ENCODE measurements around the gene CORO2A. TPM values are rescaled to one million over a fixed set of nuclear protein-coding genes. Genes with fewer than 3 reads are reported as not detected.
A peak's percentile ranks its signal among the peaks of the same experiment; 100 is the strongest.
"Not testable (repeated sequence)": the region's sequence is repeated elsewhere in the genome, so short reads cannot be mapped to it uniquely, and the experiment has no call there.

The CORO2A gene
- total RNA-seq, 1 experiment from 2014 or later: 12.5 TPM

- peak; percentile 24 for DNase-seq (ENCODE audit: low spot score)
These were observed 550 bp downstream of the CORO2A start for GRCh38 chr9:98191671-98192502.

GRCh38 chr9:98191181-98191608, 1.2 kb downstream of the CORO2A start:
- no peak for DNase-seq (ENCODE audit: low spot score)

- no peak for DNase-seq (ENCODE audit: low spot score)
These were observed 1.7 kb downstream of the CORO2A start for GRCh38 chr9:98190757-98191105.

GRCh38 chr9:98189412-98189811, 3.0 kb downstream of the CORO2A start:
- no peak for DNase-seq (ENCODE audit: low spot score)

- DNase-seq (ENCODE audit: low spot score): no peak
These were observed 4.5 kb downstream of the CORO2A start for GRCh38 chr9:98187926-98188325.

DNA sequence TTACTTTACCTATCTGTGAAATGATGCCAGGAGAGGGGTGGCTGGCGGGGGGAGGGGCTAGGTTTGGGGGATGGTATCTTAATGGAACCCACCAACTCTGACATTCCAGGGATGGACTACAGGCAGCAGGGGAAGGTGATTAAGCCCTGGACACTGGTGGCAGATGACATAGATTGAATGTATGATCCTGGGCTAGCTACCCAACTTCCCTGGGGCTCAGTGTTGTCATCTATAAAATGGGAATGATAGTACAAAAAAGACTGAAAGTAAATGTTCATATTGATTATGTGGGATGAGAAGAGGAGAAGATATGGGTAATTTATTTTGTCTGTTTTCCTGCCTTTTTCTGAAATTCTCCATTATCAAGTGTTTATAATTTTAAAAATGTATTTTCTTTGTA, 6.2 kb downstream of the CORO2A start:
- DNase-seq (ENCODE audit: low spot score): no peak

DNA sequence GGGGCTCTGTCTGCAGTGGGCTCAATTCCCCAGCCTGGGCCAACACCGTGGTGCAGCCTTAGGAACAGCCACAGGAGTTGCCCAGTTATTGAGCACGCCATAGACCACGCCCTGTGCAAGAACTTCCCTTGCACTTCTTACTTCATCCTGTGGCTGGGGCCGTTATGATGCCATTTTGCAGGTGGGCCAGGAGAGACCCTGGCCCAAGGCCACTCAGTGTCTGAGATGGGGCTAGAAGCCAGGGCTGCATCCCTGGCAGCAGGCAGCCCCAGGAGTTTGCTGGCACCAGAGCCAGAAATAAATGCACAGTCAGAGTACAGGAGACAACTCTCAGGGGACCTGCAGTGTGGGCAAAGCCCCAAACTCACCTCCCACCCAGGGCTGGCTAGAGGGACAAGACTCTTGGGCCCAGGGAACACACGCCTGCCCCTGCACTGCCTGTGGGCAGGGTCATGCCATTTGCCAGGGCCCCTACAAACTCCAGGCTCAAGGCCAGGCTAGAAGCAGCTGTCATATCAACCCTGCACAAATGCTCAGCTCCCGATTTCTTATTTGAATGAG, 6.7 kb downstream of the CORO2A start:
- DNase-seq (ENCODE audit: low spot score): no peak

- no peak for DNase-seq (ENCODE audit: low spot score)
These were observed 7.3 kb downstream of the CORO2A start for GRCh38 chr9:98185021-98185567.

DNA sequence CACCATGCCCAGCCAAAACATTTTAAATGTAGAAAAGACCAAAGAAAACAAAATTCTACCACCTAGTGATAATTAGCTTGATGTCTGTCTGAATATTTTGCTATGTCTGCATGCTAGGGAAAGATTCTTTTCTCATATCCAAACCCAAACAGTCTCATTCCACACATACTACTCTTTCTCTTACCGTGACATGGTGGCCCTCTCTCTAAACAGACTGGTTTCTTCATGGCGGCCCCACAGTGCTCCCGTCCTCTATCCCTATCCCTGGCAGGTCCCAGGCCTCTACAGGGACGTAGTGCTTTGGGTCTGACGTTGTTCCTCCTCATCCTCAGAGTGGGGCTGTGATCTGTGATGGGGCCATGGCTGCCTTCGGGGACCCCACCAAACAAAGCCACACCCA, 8.1 kb downstream of the CORO2A start:
- no peak for DNase-seq (ENCODE audit: low spot score)

DNA sequence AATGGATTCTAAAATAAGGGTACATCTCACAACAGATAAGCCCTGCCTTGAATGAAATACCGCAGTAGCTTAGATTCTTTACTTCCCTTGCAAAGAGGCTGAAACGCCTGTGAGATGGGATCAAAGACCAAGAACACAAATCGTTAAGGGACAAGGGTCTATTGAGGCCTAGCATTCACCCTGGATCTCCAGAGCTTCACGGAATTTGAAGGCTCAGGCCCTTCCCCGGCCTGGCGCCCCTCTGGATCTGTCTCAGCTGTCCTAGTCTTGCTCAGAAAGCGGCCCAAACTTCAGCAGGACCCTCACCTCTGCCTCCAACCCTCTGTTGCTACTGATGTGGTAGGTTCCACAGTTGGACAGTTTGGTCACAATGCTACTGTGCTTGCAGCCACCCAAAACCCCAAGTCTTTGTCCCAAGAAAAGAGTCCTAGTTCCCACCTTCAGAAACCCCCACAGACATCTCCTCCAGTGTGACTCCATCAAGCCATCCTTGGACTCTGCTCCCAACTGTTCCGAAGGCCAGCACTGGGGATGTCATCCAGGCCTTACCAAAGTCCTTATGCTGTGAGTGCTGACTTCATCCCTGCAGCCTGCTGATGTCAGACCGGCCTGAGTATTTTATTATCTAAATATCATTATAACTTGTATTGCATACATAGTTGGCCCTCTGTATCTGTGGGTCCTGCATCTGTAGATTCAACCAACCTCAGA, 9.4 kb downstream of the CORO2A start:
- DNase-seq (ENCODE audit: low spot score): no peak

DNA sequence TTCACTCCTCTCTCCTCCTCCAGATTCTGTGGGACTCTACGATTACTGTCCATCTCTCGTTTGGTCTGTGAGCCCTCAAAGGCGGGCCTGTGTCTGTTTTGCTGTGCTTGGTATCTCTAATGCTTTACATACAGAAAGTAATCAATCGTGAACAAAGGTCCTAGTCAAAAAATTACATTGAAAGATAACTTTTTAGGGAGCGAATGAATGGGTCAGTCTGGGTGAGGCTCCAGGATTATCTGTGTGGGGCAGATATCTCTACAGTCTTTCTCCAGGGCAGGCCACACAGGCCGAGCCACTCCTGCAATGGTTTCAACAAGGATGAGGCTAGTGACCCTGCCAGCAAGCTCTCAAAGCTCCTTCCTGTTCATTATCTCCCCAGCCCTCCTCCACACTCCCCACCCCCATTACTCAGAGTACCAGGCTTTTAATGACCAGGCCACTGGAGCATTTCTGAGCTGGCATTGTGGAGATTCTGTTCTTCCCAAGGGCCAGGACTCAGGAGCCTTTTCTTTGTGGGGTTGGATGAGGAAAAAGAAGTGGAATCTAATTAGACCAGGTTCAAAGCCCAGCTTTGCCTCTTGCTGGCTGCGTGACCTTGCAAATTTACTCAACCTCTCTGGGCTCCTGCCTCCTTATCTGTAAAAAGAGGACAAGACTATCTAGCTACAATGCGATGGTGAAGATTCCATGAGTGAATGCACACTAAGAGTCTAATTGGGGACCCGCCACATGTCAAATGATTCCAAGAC, 10.2 kb downstream of the CORO2A start:
- no peak for DNase-seq (ENCODE audit: low spot score)

DNA sequence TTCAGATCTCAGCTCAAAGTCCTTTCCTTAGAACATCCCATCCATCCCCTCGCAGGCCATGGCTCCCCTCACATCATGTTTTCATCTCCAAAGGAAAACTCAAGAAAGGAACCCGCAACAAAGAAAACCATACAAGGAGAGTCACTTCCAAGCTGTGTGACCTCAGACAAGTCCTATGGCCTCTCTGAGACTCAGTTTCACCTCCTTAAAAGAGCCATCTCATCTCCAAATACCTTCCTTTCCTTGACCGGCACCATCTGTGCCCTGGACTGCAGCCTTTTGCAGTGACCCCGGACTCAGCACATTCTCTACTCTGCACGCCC, 10.7 kb downstream of the CORO2A start:
- DNase-seq (ENCODE audit: low spot score): no peak

DNA sequence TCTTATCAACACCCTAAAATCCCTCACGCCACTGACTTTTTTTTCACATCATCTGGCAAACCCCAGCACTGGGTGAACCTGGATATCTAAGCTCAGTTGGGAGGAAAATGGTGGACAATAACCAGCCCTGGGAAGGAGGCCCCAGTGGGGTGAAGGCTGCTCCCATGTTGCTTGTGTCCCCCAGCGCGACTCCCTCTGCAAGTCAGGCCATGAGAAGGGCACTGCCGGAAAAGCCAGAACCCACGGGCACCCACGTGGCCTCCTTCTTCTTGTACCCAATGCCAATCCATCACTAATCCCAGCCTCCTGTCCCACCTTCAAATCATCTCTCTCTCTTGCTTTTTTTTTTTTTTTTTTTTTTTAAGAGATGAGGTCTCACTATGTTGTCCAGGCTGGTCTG, 11.4 kb downstream of the CORO2A start:
- no peak for DNase-seq (ENCODE audit: low spot score)

- no peak for DNase-seq (ENCODE audit: low spot score)
These were observed 13.3 kb downstream of the CORO2A start for GRCh38 chr9:98178874-98179850.

DNA sequence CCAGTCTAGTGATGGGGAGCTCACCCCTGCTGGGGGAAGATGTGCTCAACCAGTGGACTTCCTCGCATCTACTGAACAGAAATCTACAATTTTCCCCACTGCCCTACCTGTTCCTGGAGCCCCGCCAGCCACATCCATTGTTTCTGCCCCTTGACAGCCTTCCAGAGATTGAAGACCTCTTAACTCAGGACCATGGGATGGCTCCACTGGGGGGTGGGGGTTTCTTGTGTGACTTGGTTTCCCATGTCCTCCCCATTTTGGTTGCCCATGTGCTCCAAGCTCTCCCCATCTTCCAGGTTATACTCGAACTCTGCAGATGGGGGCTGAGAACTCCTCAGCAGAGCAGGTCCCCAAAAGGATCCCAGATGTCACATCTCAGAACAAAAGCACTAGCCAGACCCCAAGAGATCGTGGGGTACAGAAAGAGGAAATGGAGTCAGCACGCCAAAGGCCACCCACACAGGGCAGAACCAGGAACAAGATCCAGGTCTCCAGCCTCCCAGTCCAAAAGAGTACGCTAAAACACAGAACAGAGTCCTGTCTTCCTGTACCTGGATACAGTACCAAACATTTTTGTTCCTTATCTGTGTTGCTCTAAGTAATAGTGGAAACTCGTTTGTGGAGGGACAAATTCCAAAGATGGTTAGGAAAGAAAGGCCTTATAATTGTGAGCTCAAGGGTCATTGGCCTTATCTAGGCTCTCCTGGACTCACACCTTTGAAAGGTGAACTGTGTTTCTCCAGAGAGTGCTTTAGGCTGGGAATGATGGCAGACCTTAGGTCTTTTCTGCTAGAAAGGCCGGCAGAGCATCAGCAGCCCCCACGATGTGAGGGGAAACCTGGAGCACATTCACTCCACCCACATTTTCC, 15.8 kb downstream of the CORO2A start:
- no peak for DNase-seq (ENCODE audit: low spot score)

DNA sequence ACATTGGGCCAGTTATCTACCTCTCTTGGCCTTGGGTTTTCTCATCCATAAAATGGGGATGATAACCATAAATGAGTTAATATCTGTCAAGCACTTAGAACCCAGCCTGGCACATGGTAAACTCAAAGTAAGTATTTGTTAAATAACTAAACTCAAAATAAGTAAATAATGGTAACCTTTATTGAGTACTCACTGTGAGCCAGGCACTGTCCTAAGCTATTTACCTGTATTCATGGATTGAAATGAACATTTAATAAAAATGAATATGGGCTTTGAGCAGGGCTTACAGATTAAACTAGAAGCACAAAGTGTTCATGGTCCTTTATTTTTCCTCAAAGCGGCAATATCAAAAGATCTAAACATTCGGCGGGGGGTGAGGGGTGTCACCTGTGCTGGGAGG, 16.7 kb downstream of the CORO2A start:
- no peak for DNase-seq (ENCODE audit: low spot score)

GRCh38 chr9:98175028-98175569, 17.3 kb downstream of the CORO2A start:
- no peak for DNase-seq (ENCODE audit: low spot score)

GRCh38 chr9:98174502-98174918, 17.9 kb downstream of the CORO2A start:
- not testable (repeated sequence) for DNase-seq (ENCODE audit: low spot score)

GRCh38 chr9:98173181-98173580, 19.3 kb downstream of the CORO2A start:
- DNase-seq (ENCODE audit: low spot score): no peak

DNA sequence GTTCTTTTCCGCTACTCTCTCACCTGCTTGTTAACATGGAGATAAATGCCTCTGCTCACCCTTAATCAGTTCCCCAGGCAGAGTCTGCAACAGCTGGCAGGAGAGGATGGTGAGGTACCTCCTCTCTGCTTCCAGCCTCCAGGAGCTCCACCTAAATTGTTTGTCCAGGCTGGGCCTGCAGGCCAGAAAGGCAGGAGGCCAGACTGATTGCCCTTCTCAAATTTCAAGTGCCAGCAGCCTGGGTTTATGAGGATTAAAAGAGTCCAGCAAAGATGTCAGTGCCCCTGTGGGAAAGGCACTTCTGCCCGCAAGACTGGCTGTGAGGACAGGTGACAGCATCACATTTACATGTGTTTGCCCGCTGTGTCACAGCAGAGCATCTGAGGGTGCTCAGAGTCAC, 19.8 kb downstream of the CORO2A start:
- peak; percentile 16 for DNase-seq (ENCODE audit: low spot score)

Data from A172 (cell line).